IMR-90 (cell line): ENCODE measurements around the gene MRPL38. TPM values are rescaled to one million over a fixed set of nuclear protein-coding genes. Genes with fewer than 3 reads are reported as not detected.
A peak's percentile ranks its signal among the peaks of the same experiment; 100 is the strongest.

ENCODE experiments used
- ATAC-seq: fragments of 200-7000 bp; cut with Tn5 transposase; 2 replicates; pipeline ENCODE4 v1.9.1; 2020; ENCODE audit warnings: low read depth, mild to moderate bottlenecking, moderate library complexity
- BruUV-seq: library from RNA; stranded (reverse); fragments of 400-500 nt; replicated peaks from 2 replicates; lab custom pipeline; 2021; lab: Mats Ljungman, UMichigan
- CTCF ChIA-PET: fragments of 300-600 bp; formaldehyde crosslinking; extraction: SDS; loops from one replicate; lab custom pipeline; 2021; ENCODE audit warnings: antibody characterized with exemption; lab: Yijun Ruan, JAX
- POLR2A ChIA-PET: fragments of 300-600 bp; sonication (Branson Sonifier 250); formaldehyde crosslinking; loops from one replicate; lab custom pipeline; 2022; ENCODE audit warnings: antibody characterized with exemption; ENCODE audit not compliant: unreplicated experiment; lab: Charles Lee
- DNase-seq: peaks from one replicate; pipeline ENCODE4 v3.0.0; 2013
- H2AFZ ChIP-seq: replicated peaks from 2 replicates; pipeline ENCODE3; 2013; ENCODE audit warnings: low read length, mild to moderate bottlenecking; ENCODE audit not compliant: poor library complexity
- H2AK5ac ChIP-seq: 2 replicates; pipeline ENCODE4 v1.6.1; 2013; ENCODE audit warnings: low read depth, low read length, inconsistent platforms
- H2AK9ac ChIP-seq: replicated peaks from 2 replicates; pipeline ENCODE3; 2013; ENCODE audit warnings: mild to moderate bottlenecking, low read depth, low read length, moderate library complexity; ENCODE audit not compliant: poor library complexity
- H2BK120ac ChIP-seq: 2 replicates; pipeline ENCODE4 v1.6.1; 2013; ENCODE audit warnings: low read depth, low read length, inconsistent platforms
- H2BK15ac ChIP-seq: 3 replicates; pipeline ENCODE4 v1.6.1; 2013; ENCODE audit warnings: low read depth, low read length, inconsistent platforms
- H2BK20ac ChIP-seq: 2 replicates; pipeline ENCODE4 v1.6.1; 2013; ENCODE audit warnings: low read depth, mild to moderate bottlenecking, inconsistent platforms, low read length, moderate library complexity
- H2BK5ac ChIP-seq: 2 replicates; pipeline ENCODE4 v1.6.1; 2013; ENCODE audit warnings: mild to moderate bottlenecking, low read depth, low read length, inconsistent platforms; ENCODE audit not compliant: poor library complexity, severe bottlenecking
- H3K14ac ChIP-seq: replicated peaks from 2 replicates; pipeline ENCODE4 v1.6.1; 2013; ENCODE audit warnings: low read depth, low read length, inconsistent platforms
- H3K18ac ChIP-seq: 2 replicates; pipeline ENCODE4 v1.6.1; 2013; ENCODE audit warnings: low read depth, low read length, control low read depth
- H3K23ac ChIP-seq: 2 replicates; pipeline ENCODE4 v1.6.1; 2013; ENCODE audit warnings: low read depth, low read length, inconsistent platforms
- H3K27ac ChIP-seq: 2 replicates; pipeline ENCODE4 v1.5.1; 2013; ENCODE audit warnings: mild to moderate bottlenecking, control low read depth, low read length; ENCODE audit not compliant: insufficient read depth
- H3K27me3 ChIP-seq: 2 replicates; pipeline ENCODE4 v1.6.1; 2013; ENCODE audit warnings: low read length; ENCODE audit not compliant: control insufficient read depth, insufficient read depth
- H3K36me3 ChIP-seq: 2 replicates; pipeline ENCODE4 v1.6.1; 2013; ENCODE audit warnings: low read length, mixed read lengths; ENCODE audit not compliant: control insufficient read depth, insufficient read depth
- H3K4ac ChIP-seq: 2 replicates; pipeline ENCODE4 v1.6.1; 2013; ENCODE audit warnings: low read depth, low read length, inconsistent platforms
- H3K4me1 ChIP-seq: 2 replicates; pipeline ENCODE4 v1.6.1; 2013; ENCODE audit warnings: low read length, mixed read lengths; ENCODE audit not compliant: control insufficient read depth, insufficient read depth
- H3K4me2 ChIP-seq: 2 replicates; pipeline ENCODE4 v1.6.1; 2013; ENCODE audit warnings: low read depth, mild to moderate bottlenecking, control low read depth, low read length, moderate library complexity
- H3K4me3 ChIP-seq: 2 replicates; pipeline ENCODE4 v1.5.1; 2013; ENCODE audit warnings: low read depth, mild to moderate bottlenecking, control low read depth, low read length, moderate library complexity; ENCODE audit not compliant: insufficient read depth
- H3K56ac ChIP-seq: 2 replicates; pipeline ENCODE4 v1.6.1; 2013; ENCODE audit warnings: low read length, inconsistent platforms; ENCODE audit not compliant: insufficient read depth; ENCODE audit errors: extremely low read depth
- H3K79me1 ChIP-seq, 2 experiments: 2 replicates each; pipeline ENCODE4 v1.6.1; 2013; ENCODE audit warnings: low read length in 2 of 2, inconsistent platforms in 1 of 2, low read depth in 1 of 2
- H3K9ac ChIP-seq: 2 replicates; pipeline ENCODE4 v1.6.1; 2013; ENCODE audit warnings: low read depth, low read length, control low read depth
- H3K9me1 ChIP-seq: 2 replicates; pipeline ENCODE4 v1.6.1; 2013; ENCODE audit warnings: low read length, inconsistent platforms; ENCODE audit not compliant: insufficient read depth
- H3K9me3 ChIP-seq: 2 replicates; pipeline ENCODE4 v1.6.1; 2013; ENCODE audit warnings: low read length; ENCODE audit not compliant: control insufficient read depth, insufficient read depth
- H4K20me1 ChIP-seq: 2 replicates; pipeline ENCODE4 v1.6.1; 2013; ENCODE audit warnings: low read length, inconsistent platforms; ENCODE audit not compliant: insufficient read depth
- H4K5ac ChIP-seq: 2 replicates; pipeline ENCODE4 v1.6.1; 2013; ENCODE audit warnings: mild to moderate bottlenecking, low read depth, low read length, control low read depth
- H4K8ac ChIP-seq, 2 experiments: 2 replicates each; pipeline ENCODE4 v1.6.1; 2013; ENCODE audit warnings: low read depth in 2 of 2, low read length in 2 of 2, control low read depth in 1 of 2, inconsistent platforms in 1 of 2
- H4K91ac ChIP-seq: 2 replicates; pipeline ENCODE4 v1.6.1; 2013; ENCODE audit warnings: low read depth, low read length, inconsistent platforms; ENCODE audit not compliant: insufficient read depth
- BHLHE40 ChIP-seq: fragments of 150-350 bp; IDR thresholded peaks from 2 replicates; pipeline ENCODE4 v1.6.1; 2016; ENCODE audit warnings: mild to moderate bottlenecking, low read depth, low read length
- CEBPB ChIP-seq: IDR thresholded peaks from 2 replicates; pipeline ENCODE4 v1.6.1; 2012; ENCODE audit warnings: low read depth, low read length, improper control_type of control experiment
- CHD1 ChIP-seq: IDR thresholded peaks from 2 replicates; pipeline ENCODE4 v1.6.1; 2012; ENCODE audit warnings: low read depth, low read length, improper control_type of control experiment
- CTCF ChIP-seq: conservative IDR thresholded peaks from 2 replicates; pipeline ENCODE4 v1.5.1; 2012; ENCODE audit warnings: mild to moderate bottlenecking, low read depth, low read length, improper control_type of control experiment
- ELK1 ChIP-seq: fragments of 150-350 bp; IDR thresholded peaks from 2 replicates; pipeline ENCODE4 v1.6.1; 2016; ENCODE audit warnings: low read depth, mild to moderate bottlenecking, low read length, moderate library complexity, borderline replicate concordance
- FOS ChIP-seq: fragments of 150-350 bp; IDR thresholded peaks from 2 replicates; pipeline ENCODE4 v1.6.1; 2016; ENCODE audit warnings: low read depth, low read length
- MAFK ChIP-seq: IDR thresholded peaks from 2 replicates; pipeline ENCODE4 v1.6.1; 2012; ENCODE audit warnings: low read depth, low read length, improper control_type of control experiment
- MXI1 ChIP-seq: IDR thresholded peaks from 2 replicates; pipeline ENCODE4 v1.6.1; 2012; ENCODE audit warnings: low read depth, mild to moderate bottlenecking, low read length, moderate library complexity, borderline replicate concordance
- NFE2L2 ChIP-seq: fragments of 150-350 bp; IDR thresholded peaks from 2 replicates; pipeline ENCODE4 v1.6.1; 2016; ENCODE audit warnings: low read depth, mild to moderate bottlenecking, low read length
- POLR2A ChIP-seq: IDR thresholded peaks from 2 replicates; pipeline ENCODE4 v1.6.1; 2012; ENCODE audit warnings: mild to moderate bottlenecking, low read depth, low read length
- RCOR1 ChIP-seq: IDR thresholded peaks from 2 replicates; pipeline ENCODE4 v1.6.1; 2012; ENCODE audit warnings: mild to moderate bottlenecking, low read length, improper control_type of control experiment; ENCODE audit not compliant: insufficient replicate concordance
- RFX5 ChIP-seq: IDR thresholded peaks from 2 replicates; pipeline ENCODE4 v1.8.0; 2012; ENCODE audit warnings: low read depth, mild to moderate bottlenecking, low read length, moderate library complexity
- SMC3 ChIP-seq: fragments of 150-350 bp; IDR thresholded peaks from 2 replicates; pipeline ENCODE4 v1.6.1; 2016; ENCODE audit warnings: low read depth, mild to moderate bottlenecking, antibody characterized with exemption, low read length, moderate library complexity
- USF2 ChIP-seq: fragments of 150-350 bp; IDR thresholded peaks from 2 replicates; pipeline ENCODE4 v1.6.1; 2017; ENCODE audit warnings: mild to moderate bottlenecking, antibody characterized with exemption, low read length, low read depth
- WGBS, 2 experiments: methylation state at CpG; one replicate each; pipeline versions ENCODE4 v1.1.5 to v1.1.7; 2013; ENCODE audit warnings: missing lambda C conversion rate in 2 of 2; ENCODE audit not compliant: insufficient read length in 1 of 2; ENCODE audit errors: extremely low coverage in 2 of 2; 5-methylcytosine and 5-hydroxymethylcytosine counted together
- dilution Hi-C: fragments of 300-500 bp; cut with HindIII; formaldehyde crosslinking; loops from one replicate; pipeline ENCODE4 v1.14.3; 2018; ENCODE audit warnings: low sequenced_read_pairs; ENCODE audit not compliant: unreplicated experiment
- in situ Hi-C: fragments of 300-500 bp; cut with MboI; formaldehyde crosslinking; loops from 3 replicates; pipeline ENCODE4 v1.14.3; 2019; ENCODE audit warnings: low sequenced_read_pairs, inconsistent platforms, mixed read lengths
- intact Hi-C: fragments of 100-400 bp; cut with micrococcal nuclease; formaldehyde crosslinking; loops from 2 replicates; pipeline ENCODE4 v1.10.0; 2022
- polyA plus RNA-seq, 3 experiments: library from polyadenylated mRNA; depleted of rRNA; stranded (reverse); fragments of >200 nt; gene quantifications; 2 replicates each; pipeline ENCODE4 v1.2.3, GENCODE V29; 2012; ENCODE audit warnings: low replicate concordance in 1 of 3
- total RNA-seq: library from RNA; depleted of rRNA; stranded (reverse); fragments of >200 nt; gene quantifications from 2 replicates; pipeline ENCODE4 v1.2.3, GENCODE V29; 2012

Gene MRPL38
- total and polyA plus RNA-seq, 2 of the 4 experiments (the other 2 are of a cell fraction): 13.3 to 42.5 TPM

- Histone ChIP-seq H2AFZ (no peak overlapping the region), H4K8ac (no peak overlapping the region), H3K56ac (no peak overlapping the region), H2BK20ac (no peak overlapping the region), H3K79me1 (peaks cover 0 to 6% of the 10 kb centered on the region in 2 experiments; a peak in 2 of 4 replicates), H3K27me3 (no peaks in the 10 kb centered on the region), H3K18ac (no peak overlapping the region), H4K5ac (no peak overlapping the region), H3K23ac (no peak overlapping the region), H4K91ac (no peak overlapping the region), H3K4ac (no peak overlapping the region), H3K4me1 (peaks cover 2% of the 10 kb centered on the region; the same call in 1 of the 2 replicates), H3K4me3 (no peak overlapping the region), H3K9me3 (no peaks in the 10 kb centered on the region), H3K36me3 (peaks cover 6% of the 10 kb centered on the region; the same call in 1 of the 2 replicates), H2AK5ac (no peak overlapping the region), H4K20me1 (no peaks in the 10 kb centered on the region), H3K4me2 (no peak overlapping the region), H3K9ac (no peak overlapping the region), H2BK5ac (no peak overlapping the region), H3K14ac (no peak overlapping the region), H2BK15ac (no peak overlapping the region), H3K9me1 (0 out of 2 replicates have a peak, but pooled peaks cover 3% of the 10 kb centered on the region), H2BK120ac (no peak overlapping the region), H2AK9ac (no peak overlapping the region), H3K27ac (no peak overlapping the region)
- no CpG with 5 or more reads among the region's 11 CpGs for WGBS, 2 experiments
- ChIA-PET POLR2A (interaction anchor here (0.8 kb wide), 1 partner anchor 9 kb away, joined by 5 read pairs; no protein-coding TSS in a partner anchor), CTCF (no interaction called here)
- dilution Hi-C loops: no loop called here
- peak; percentile 13 for DNase-seq
- intact Hi-C loops: loop anchor here (5.0 to 10.0 kb wide), 2 partner anchors 32 to 165 kb away; partner anchors contain the start of genes FBF1, GALR2, SRP68 and ZACN
- BruUV-seq: no TSS peak
- in situ Hi-C loops: loop anchor here (5.0 to 10.0 kb wide), 2 partner anchors 97 to 375 kb away; no protein-coding TSS in a partner anchor
- ATAC-seq: no peak
- no peak for TF ChIP-seq BHLHE40
- no peak for TF ChIP-seq NFE2L2
- TF ChIP-seq MXI1: no peak
- TF ChIP-seq FOS: no peak
- no peak for TF ChIP-seq CEBPB
- TF ChIP-seq RFX5: no peak
- no peak for TF ChIP-seq ELK1
- no peak for TF ChIP-seq CHD1
- no peak for TF ChIP-seq SMC3
- TF ChIP-seq POLR2A: no peak
- TF ChIP-seq MAFK: no peak
- TF ChIP-seq CTCF: no peak
- TF ChIP-seq RCOR1: no peak
- no peak for TF ChIP-seq USF2
Observed at GRCh38 chr17:75909812-75910274, 5.2 kb upstream of the MRPL38 start.
